Measurements from ENCODE around the gene PAPPA.

PAPPA gene

GRCh38 chr9:116181853-116182610 lies 28.4 kb downstream of the PAPPA start:
- DNase-seq (ENCODE audit: low spot score): no peak

DNA sequence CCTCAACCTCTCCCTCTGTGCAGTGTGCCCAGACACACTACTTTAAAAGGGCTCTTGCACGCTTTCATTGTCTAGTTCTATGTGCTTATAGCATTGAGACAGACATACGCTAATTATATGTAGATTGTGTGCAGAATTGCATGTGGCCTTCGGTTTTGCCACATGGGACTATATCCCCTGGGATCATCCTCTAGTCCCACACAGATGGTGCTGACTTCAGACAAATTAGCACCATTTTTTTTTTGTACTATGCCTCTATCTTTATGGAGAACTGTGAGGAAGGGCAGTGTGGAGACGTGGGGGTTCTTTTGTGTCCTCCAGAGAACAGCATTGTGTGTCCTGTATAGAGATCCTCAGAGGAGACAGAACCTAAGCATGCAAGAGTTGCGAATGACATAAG lies 29.3 kb downstream of the PAPPA start:
- DNase-seq (ENCODE audit: low spot score): no peak

- DNase-seq (ENCODE audit: low spot score): no peak
Measured at GRCh38 chr9:116187570-116188170, 34.1 kb downstream of the PAPPA start.

GRCh38 chr9:116189683-116190082 lies 36.1 kb downstream of the PAPPA start:
- DNase-seq (ENCODE audit: low spot score): no peak

DNA sequence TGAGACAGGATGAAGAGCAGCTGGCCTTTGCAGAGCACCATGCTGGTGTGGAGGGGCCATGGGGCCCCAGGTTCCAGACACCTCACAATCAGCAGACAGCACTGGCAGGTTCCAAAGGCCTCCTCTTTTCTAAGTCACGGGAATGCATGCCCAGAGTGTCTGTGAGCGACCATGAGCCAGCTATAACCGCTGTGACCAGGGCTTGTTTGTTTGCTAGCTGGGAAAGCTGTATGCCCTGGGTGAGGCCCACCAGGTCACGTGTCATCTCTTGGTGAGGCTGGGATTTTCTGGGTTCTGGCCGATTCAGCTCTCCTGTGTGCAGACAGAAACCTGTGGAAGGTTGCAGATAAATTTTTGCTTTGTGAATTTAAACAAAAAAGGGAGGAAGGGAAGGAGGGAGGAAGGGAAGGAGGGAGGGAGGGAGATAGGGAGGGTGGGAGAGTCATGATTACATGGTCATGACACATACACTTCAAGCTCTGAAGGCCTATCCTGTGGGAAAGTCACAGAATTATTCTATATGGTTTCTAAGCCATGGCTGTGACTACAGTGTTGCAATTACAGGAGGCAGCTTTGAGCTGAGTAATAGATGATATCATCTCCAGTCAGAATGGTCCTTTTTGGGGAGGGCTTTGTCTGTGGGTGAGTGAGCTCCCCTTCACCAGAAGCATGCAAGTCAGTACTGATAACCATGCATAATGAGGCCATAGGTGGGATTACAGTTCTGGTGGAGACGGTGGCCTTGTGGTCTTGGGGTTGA lies 37.2 kb downstream of the PAPPA start:
- no peak for DNase-seq (ENCODE audit: low spot score)

DNA sequence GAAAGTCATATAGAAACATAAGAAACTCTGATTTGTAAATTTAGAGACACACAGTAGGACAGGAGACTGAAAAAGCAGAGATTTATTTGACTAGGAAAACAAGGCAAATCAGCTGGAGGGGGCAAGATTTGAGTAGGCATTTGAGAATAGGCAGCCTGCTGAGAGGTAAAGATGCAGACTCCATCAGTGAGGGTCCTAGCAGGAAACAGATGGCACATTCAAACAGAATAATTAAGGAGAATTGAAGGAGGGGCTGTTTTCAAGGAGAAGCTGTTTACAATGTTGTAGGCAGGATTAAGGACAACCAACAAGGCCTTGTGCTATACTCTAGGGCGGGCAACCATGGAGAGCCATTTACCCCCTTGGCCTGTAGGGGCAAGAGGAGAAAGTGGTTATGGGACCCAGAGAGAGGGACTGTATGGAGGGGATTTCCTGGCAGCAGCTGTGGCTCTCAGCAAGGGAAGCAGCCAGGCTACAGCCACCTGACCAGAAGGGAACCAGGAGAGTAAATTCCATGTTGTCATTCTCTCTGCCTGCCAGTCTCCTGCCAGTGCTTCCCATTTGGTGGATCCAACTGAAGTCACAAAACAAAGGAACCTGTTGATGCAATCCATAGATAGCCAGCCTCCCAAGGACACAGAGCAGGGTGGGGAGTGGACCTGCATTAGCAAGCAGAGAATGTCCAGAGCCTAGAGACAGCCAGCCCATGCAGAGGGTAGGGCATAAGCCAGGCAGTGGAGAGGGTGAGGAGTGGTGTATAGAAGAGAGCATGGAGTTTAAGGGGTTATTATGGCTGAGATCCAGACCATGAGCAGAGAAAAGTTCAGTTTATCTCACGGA lies 38.2 kb downstream of the PAPPA start:
- no peak for DNase-seq (ENCODE audit: low spot score)

- no peak for DNase-seq (ENCODE audit: low spot score)
Measured at GRCh38 chr9:116193636-116194035, 40.0 kb downstream of the PAPPA start.

- no peak for DNase-seq (ENCODE audit: low spot score)
Measured at GRCh38 chr9:116196806-116197205, 43.2 kb downstream of the PAPPA start.

- no peak for DNase-seq (ENCODE audit: low spot score)
Measured at GRCh38 chr9:116198344-116198743, 44.8 kb downstream of the PAPPA start.

GRCh38 chr9:116202219-116202912 lies 48.8 kb downstream of the PAPPA start:
- DNase-seq (ENCODE audit: low spot score): no peak

DNA sequence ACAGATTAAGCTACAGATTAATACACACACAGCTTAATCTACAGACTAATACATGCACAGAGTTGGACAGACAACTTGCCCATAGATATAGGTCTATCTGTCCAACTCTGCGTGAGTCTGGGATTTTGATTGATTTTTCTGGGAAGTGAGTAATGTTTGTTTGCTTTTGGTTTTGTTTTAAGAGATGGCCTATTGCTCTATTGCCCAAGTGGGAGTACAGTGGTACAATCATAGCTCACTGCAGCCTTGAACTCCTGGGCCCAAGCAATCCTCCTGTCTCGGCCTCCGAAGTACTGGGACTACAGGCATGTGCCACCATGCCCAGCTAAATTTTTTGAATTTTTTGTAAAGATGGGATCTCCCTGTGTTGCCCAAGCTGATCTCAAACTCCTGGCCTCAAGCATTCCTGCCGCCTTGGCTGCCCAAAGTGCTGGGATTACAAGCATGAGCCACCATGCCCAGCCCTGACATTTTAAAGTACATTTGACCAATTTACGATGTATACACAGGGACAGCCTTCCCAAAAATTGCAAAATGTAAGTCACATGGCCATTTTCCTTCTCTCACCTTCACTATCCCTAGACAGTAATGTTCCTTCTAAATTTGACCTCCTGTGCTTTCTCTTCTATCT lies 50.8 kb downstream of the PAPPA start:
- no peak for DNase-seq (ENCODE audit: low spot score)

DNA sequence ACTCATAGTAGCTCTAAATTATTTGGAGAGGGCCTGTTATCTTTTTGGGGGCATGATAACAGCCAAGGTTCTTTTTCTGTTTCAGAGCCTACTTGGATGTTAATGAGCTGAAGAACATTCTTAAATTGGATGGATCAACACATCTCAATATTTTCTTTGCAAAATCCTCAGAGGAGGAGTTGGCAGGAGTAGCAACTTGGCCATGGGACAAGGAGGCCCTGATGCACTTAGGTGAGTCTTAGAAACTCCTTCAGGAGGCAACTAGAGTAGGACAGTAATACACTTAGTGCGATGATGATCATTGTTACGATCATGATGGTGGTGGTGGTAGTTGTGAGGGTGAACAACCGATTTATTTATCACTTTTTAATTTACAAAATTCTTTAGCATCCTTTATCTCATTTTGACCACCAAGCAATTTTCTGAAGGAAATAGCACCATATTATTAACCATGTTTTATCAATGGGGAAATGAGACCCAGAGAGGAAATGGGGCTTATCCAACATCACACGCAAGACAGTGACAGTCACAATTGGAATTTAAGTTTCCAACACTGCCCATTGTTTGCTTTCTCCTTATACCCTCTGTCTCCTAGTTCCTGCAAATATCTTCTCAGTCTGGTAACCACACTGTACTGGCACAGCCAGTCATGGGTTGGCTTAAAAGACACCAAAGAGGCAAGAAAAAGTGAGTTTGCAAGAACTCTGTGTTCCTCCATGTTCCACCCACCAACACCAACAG lies 54.0 kb downstream of the PAPPA start:
- no peak for DNase-seq (ENCODE audit: low spot score)

- DNase-seq (ENCODE audit: low spot score): no peak
Measured at GRCh38 chr9:116208417-116209232, 55.0 kb downstream of the PAPPA start.

DNA sequence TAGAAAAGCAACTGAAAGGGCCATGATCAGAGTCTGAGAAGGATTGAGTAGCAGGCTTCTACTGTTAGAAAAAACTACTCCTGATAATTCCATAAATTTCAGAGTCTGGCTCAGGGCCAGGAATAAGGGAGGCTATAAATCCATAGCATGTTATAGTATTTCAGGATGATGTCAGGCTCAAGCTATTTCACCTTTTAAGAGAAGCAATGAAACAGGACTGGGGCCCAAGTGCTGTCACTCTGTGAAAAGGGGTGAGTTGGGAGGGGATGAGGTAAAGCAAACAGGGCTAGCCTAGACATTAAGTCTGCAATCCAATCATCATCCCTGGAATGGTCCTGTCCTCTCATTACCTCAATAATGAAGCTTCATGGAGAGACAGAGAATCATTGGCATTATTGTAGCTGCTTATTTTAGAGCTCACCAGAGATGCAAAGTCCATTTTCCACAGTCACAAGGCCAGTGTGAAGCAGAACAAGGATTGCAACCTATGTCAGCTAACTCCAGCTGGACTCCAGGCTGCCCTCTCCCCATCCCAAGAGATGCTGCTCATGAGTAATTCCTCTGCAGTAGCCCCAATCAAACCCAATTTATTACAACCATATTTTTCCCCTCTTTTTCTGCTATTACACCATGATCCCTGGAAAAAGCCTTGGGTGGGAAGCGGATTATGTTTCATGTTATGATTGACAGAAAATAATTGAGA lies 56.0 kb downstream of the PAPPA start:
- no peak for DNase-seq (ENCODE audit: low spot score)

DNA sequence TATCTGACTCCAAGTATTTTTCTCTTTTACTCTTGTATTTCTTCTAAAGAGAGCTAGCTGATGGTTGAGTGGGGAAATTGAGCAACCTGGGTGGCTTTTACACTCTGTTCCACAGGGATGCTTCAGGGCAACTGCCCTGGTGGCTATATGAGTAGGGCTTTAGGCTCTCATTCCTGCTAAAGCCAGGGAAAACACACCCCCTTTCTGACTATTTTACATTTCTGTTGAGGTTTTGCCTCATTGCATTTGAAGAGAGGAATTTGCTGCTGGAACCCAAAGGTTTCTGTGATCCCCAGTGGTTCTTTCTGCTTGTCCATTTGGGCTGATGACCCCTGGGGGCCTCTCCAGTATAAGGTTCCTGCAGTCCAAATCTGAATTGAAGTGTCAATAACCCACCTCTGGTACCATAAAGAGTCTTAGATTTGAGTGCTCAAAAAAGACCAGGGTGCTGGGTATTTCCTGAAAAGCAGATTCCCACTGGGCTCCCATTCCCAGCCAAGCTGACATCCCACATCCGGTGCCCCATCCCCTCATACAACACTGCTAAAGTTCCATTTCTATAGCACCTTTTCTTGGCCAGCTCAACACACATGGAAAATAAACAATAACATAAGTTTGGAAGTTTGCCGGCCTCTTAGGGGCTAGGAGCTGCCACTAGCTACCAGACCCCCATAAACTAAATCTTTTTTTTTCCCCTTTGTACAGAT lies 59.5 kb downstream of the PAPPA start:
- DNase-seq (ENCODE audit: low spot score): no peak

DNA sequence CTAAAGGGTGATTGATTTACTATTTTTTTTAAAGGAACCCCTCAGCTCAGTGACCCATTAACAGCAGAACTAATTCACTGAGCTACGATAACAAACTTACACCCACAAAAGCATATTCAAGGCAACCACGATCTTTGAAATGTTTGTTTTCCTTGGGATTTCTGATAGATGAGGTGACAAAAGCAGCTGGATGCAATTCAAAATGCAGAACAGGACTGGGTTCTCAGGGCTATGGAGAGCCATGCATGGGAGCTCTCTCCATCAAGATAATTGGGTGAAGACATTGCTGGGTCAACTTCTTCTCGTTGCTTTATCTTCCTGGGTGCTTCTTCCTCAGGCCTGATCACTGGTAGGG lies 60.1 kb downstream of the PAPPA start:
- no peak for DNase-seq (ENCODE audit: low spot score)

DNA sequence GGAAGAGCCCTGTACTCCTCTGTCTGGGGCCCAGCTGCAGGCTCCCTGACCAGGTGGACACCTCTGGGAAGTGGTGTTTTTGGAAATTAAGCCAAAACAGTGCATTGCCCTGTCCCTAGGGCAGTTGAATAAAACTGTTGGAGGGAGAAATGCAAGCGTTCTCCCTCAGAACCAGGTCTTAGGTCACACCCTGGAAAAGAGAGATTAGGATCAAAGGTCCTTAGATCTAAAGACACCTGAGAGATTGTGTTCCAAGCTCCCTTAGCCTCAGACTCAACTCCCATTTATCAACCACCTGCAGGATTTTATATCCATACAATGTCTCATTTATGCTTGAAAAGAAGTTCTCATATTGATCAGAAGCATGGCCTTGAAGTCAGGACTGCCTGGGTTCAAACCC lies 64.8 kb downstream of the PAPPA start:
- DNase-seq (ENCODE audit: low spot score): no peak

DNA sequence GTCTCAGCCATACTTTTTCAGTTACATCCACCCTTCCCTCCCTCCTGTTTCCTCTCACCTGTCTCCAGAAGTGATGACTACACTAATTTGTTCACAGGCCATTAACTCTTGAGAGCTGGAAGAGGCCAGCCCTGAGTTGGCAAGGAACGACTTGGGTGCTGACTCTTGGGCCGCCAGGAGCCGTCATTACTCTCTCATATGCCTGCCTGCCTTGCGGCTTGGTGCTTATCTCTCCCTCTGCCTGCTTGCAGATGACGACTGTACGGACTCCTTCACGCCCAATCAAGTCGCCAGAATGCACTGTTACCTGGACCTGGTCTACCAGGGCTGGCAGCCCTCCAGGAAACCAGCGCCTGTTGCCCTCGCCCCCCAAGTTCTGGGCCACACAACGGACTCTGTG lies 66.1 kb downstream of the PAPPA start:
- no peak for DNase-seq (ENCODE audit: low spot score)

All from Ammon's horn (tissue), 1 donor.